OCI-LY1 (cell line): ENCODE measurements around the gene CCT4.
A peak's percentile ranks its signal among the peaks of the same experiment; 100 is the strongest.
"Not testable (repeated sequence)": the region's sequence is repeated elsewhere in the genome, so short reads cannot be mapped to it uniquely, and the experiment has no call there.

Experiments
- H2AFZ ChIP-seq: fragments of 200-600 bp; sonication (generic), shearing (Covaris generic); 2 replicates; pipeline ENCODE4 v1.6.0; 2014; ENCODE audit warnings: antibody characterized with exemption, mild to moderate bottlenecking, low read length
- H3F3A ChIP-seq: fragments of 200-600 bp; sonication (generic), shearing (Covaris generic); 2 replicates; pipeline ENCODE4 v1.6.0; 2014; ENCODE audit warnings: mild to moderate bottlenecking, antibody characterized with exemption, low read length, moderate library complexity; ENCODE audit not compliant: insufficient read depth
- H3K27ac ChIP-seq: fragments of 200-600 bp; sonication (generic); 2 replicates; pipeline ENCODE4 v1.5.1; 2014; ENCODE audit warnings: low read length, mixed run types, mild to moderate bottlenecking, low read depth; ENCODE audit not compliant: poor library complexity, severe bottlenecking
- H3K27me3 ChIP-seq: fragments of 200-600 bp; sonication (generic); 2 replicates; pipeline ENCODE4 v1.6.0; 2014; ENCODE audit warnings: antibody characterized with exemption, mild to moderate bottlenecking, low read length, moderate library complexity; ENCODE audit not compliant: insufficient read depth
- H3K36me3 ChIP-seq: fragments of 200-600 bp; sonication (generic); 2 replicates; pipeline ENCODE4 v1.6.1; 2014; ENCODE audit warnings: mild to moderate bottlenecking, antibody characterized with exemption, low read length, moderate library complexity, mixed read lengths; ENCODE audit not compliant: insufficient read depth
- H3K4me1 ChIP-seq: fragments of 200-600 bp; sonication (generic); 2 replicates; pipeline ENCODE4 v1.5.1; 2014; ENCODE audit warnings: mild to moderate bottlenecking, low read length, moderate library complexity; ENCODE audit not compliant: insufficient read depth, severe bottlenecking
- H3K4me2 ChIP-seq: fragments of 200-600 bp; sonication (generic), shearing (Covaris generic); 2 replicates; pipeline ENCODE4 v1.6.1; 2014; ENCODE audit warnings: low read length
- H3K4me3 ChIP-seq: fragments of 200-600 bp; sonication (generic); 2 replicates; pipeline ENCODE4 v1.5.1; 2014; ENCODE audit warnings: low read length, low read depth, mild to moderate bottlenecking, mixed read lengths; ENCODE audit not compliant: poor library complexity, severe bottlenecking
- H3K79me2 ChIP-seq: fragments of 200-600 bp; shearing (Covaris generic); 2 replicates; pipeline ENCODE4 v1.6.1; 2016; ENCODE audit warnings: mixed run types, low read length, mixed read lengths; ENCODE audit not compliant: insufficient read depth
- H3K9ac ChIP-seq: fragments of 200-600 bp; sonication (generic), shearing (Covaris generic); 2 replicates; pipeline ENCODE4 v1.6.1; 2014; ENCODE audit warnings: mild to moderate bottlenecking, low read length, mixed read lengths
- H3K9me2 ChIP-seq: fragments of 200-600 bp; sonication (generic), shearing (Covaris generic); 2 replicates; pipeline ENCODE4 v1.6.1; 2014; ENCODE audit warnings: low read depth, mild to moderate bottlenecking, low read length, mixed read lengths
- H3K9me3 ChIP-seq: fragments of 200-600 bp; shearing (Covaris generic); 2 replicates; pipeline ENCODE4 v1.6.1; 2014; ENCODE audit warnings: low read length, mixed read lengths
- H4K20me1 ChIP-seq: fragments of 200-600 bp; sonication (generic), shearing (Covaris generic); 2 replicates; pipeline ENCODE4 v1.6.0; 2016; ENCODE audit warnings: mild to moderate bottlenecking, low read length; ENCODE audit not compliant: insufficient read depth
- CTCF ChIP-seq: fragments of 200-600 bp; sonication (generic), shearing (Covaris generic); IDR thresholded peaks from 2 replicates; pipeline ENCODE4 v1.5.1; 2017; ENCODE audit warnings: mild to moderate bottlenecking, antibody characterized with exemption, low read length, moderate library complexity, mixed read lengths
- EZH2 ChIP-seq: fragments of 200-600 bp; sonication (generic), shearing (Covaris generic); IDR thresholded peaks from 2 replicates; pipeline ENCODE4 v1.8.0; 2017; ENCODE audit warnings: borderline replicate concordance, mixed run types, mild to moderate bottlenecking, antibody characterized with exemption, low read length, moderate library complexity, mixed read lengths

CCT4 gene

GRCh38 chr2:61851270-61851669, 37.2 kb downstream of the CCT4 start:
- not testable (repeated sequence) for H3K36me3 ChIP-seq, H3K4me3 ChIP-seq, H3K27ac ChIP-seq, H3K9me2 ChIP-seq, H3K9me3 ChIP-seq, H4K20me1 ChIP-seq, H3K27me3 ChIP-seq, H3K4me2 ChIP-seq, H3K79me2 ChIP-seq, H2AFZ ChIP-seq, H3K9ac ChIP-seq, H3F3A ChIP-seq
- peaks cover 31% of the 10 kb centered on the region for H3K4me1 ChIP-seq
- TF ChIP-seq CTCF: peak; percentile 38; the same call in 1 of the 2 replicates

GRCh38 chr2:61845320-61845719, 43.1 kb downstream of the CCT4 start:
- Histone ChIP-seq H3K4me1 (peaks cover 13% of the 10 kb centered on the region), H4K20me1 (no peaks in the 10 kb centered on the region), H2AFZ (no peak overlapping the region), H3K79me2 (no peaks in the 10 kb centered on the region), H3F3A (no peaks in the 10 kb centered on the region), H3K27me3 (no peaks in the 10 kb centered on the region), H3K4me2 (no peak overlapping the region), H3K9ac (no peak overlapping the region), H3K4me3 (no peak overlapping the region), H3K9me2 (no peaks in the 10 kb centered on the region), H3K27ac (no peak overlapping the region), H3K9me3 (no peaks in the 10 kb centered on the region), H3K36me3 (no peaks in the 10 kb centered on the region)
- TF ChIP-seq EZH2 (no peak), CTCF (no peak)

GRCh38 chr2:61841286-61841685, 47.2 kb downstream of the CCT4 start:
- Histone ChIP-seq H3K79me2 (no peaks in the 10 kb centered on the region), H3K27me3 (no peaks in the 10 kb centered on the region), H3F3A (no peaks in the 10 kb centered on the region), H3K4me3 (no peak overlapping the region), H3K9me3 (no peaks in the 10 kb centered on the region), H3K36me3 (no peaks in the 10 kb centered on the region), H3K9me2 (no peaks in the 10 kb centered on the region), H4K20me1 (no peaks in the 10 kb centered on the region), H3K27ac (no peak overlapping the region), H2AFZ (no peak overlapping the region), H3K9ac (no peak overlapping the region), H3K4me1 (peaks cover 1% of the 10 kb centered on the region), H3K4me2 (no peak overlapping the region)
- no peak for TF ChIP-seq CTCF
- TF ChIP-seq EZH2: no peak
